ENCODE data around the gene RBM33. TPM values are rescaled to one million over a fixed set of nuclear protein-coding genes. Genes with fewer than 3 reads are reported as not detected.

The RBM33 gene
- total RNA-seq, 1 donor from 2014 or later: 67.2 TPM

GRCh38 chr7:155810770-155811559 lies 166.5 kb downstream of the RBM33 start:
- Mint-ChIP-seq H3K36me3 (no peaks in the 10 kb centered on the region), H3K4me1 (ENCODE audit: unreplicated experiment) (peaks cover 17% of the 10 kb centered on the region), H3K27me3 (peaks cover 80% of the 10 kb centered on the region), H3K27ac (no peak overlapping the region), H3K4me3 (peak overlapping the region; percentile 90), H3K9me3 (no peaks in the 10 kb centered on the region)
- DNase-seq (ENCODE audit: extremely low spot score, unreplicated experiment): no peak
- TF ChIP-seq CTCF (conservative IDR thresholded peaks at IDR 0.05): no peak

DNA sequence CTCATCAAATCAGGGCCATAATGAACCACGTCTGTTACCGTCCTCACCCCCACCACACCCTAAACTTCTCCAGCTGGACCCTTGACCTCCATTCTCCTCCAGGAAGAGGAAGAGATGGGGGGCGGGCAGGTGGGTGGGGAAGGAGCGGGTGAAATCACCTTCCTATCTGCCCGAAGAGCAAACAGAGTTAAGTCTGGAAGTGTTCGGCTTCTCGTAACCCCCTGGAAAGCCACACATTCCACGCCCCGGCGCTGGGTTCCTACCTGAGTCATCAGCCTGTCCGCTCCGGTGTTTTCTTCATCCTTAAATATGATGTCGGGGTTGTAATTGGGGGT lies 167.1 kb downstream of the RBM33 start:
- Mint-ChIP-seq H3K27ac (peak overlapping the region; percentile 64), H3K4me3 (peak overlapping the region; percentile 90), H3K27me3 (peaks cover 78% of the 10 kb centered on the region), H3K36me3 (no peaks in the 10 kb centered on the region), H3K9me3 (no peaks in the 10 kb centered on the region), H3K4me1 (ENCODE audit: unreplicated experiment) (peaks cover 17% of the 10 kb centered on the region)
- TF ChIP-seq CTCF (conservative IDR thresholded peaks at IDR 0.05): no peak
- DNase-seq (ENCODE audit: extremely low spot score, unreplicated experiment): no peak

- H3K27ac Mint-ChIP-seq: peak within 1 kb of the TSS; percentile 64
- H3K4me3 Mint-ChIP-seq: peak within 1 kb of the TSS; percentile 90
- H3K36me3 Mint-ChIP-seq: no peaks in the 10 kb centered on the region
- H3K27me3 Mint-ChIP-seq: peaks cover 78% of the 10 kb centered on the region
- no peak for DNase-seq (ENCODE audit: extremely low spot score, unreplicated experiment)
- no peak for TF ChIP-seq CTCF (conservative IDR thresholded peaks at IDR 0.05)
- peaks cover 17% of the 10 kb centered on the region for H3K4me1 Mint-ChIP-seq (ENCODE audit: unreplicated experiment)
- H3K9me3 Mint-ChIP-seq: no peaks in the 10 kb centered on the region
These were observed 167.7 kb downstream of the RBM33 start, which contains the start of gene SHH for GRCh38 chr7:155811895-155812761. Gene SHH, minus strand, starts transcription at chr7:155812463. Its CDS starts 341 bp downstream, at chr7:155812122.

GRCh38 chr7:155813125-155813524 lies 168.7 kb downstream of the RBM33 start:
- H3K9me3 Mint-ChIP-seq: no peaks in the 10 kb centered on the region
- DNase-seq (ENCODE audit: extremely low spot score, unreplicated experiment): no peak
- peaks cover 70% of the 10 kb centered on the region for H3K27me3 Mint-ChIP-seq
- H3K4me3 Mint-ChIP-seq: peak overlapping the region; percentile 90
- no peak for TF ChIP-seq CTCF (conservative IDR thresholded peaks at IDR 0.05)
- no peaks in the 10 kb centered on the region for H3K36me3 Mint-ChIP-seq
- H3K4me1 Mint-ChIP-seq (ENCODE audit: unreplicated experiment): peaks cover 17% of the 10 kb centered on the region
- H3K27ac Mint-ChIP-seq: no peak overlapping the region

DNA sequence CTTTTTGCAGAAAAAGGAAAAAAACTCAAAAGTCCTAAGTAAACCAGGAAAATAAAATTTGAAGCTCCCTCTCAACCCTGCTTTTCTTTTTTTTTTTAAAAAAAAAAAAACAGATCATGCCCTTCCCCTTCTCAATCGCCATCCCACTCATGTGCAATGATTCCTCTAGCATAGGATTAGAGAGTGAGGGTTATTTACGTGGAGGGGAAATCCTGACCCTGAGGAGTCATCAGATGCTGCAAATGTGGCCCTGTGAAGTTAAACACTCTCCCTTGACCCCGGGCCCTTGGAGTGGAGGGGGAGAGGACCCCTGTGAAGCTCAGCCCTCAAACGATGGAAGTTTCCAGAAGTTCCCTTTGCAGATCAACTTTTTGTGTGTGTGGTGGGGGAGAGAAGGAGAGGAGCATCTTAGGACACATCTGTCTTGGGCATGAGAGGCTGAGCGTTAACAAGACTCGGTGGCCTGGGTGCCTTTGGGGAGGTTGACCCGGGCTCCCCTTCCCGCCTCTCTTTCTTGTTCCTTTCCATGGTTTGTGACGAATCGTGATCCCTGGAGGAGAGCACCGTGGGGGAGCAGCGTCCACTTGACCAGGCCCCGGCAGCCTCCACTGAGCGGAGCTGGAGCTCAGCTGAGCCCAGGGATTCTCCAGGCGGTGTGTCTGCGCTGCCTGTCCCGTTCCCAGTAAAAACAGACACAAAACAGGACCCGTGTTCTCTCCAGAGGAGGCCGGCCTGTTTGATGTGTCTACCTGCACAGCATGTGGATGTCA lies 169.3 kb downstream of the RBM33 start:
- Mint-ChIP-seq H3K9me3 (no peaks in the 10 kb centered on the region), H3K4me3 (no peak overlapping the region)

More for the DNA sequence above, 169.3 kb downstream of the RBM33 start:
- no peak overlapping the region for H3K27ac Mint-ChIP-seq
- H3K4me1 Mint-ChIP-seq (ENCODE audit: unreplicated experiment): peaks cover 17% of the 10 kb centered on the region
- H3K27me3 Mint-ChIP-seq: peaks cover 72% of the 10 kb centered on the region
- DNase-seq (ENCODE audit: extremely low spot score, unreplicated experiment): no peak
- no peak for TF ChIP-seq CTCF (conservative IDR thresholded peaks at IDR 0.05)
- no peaks in the 10 kb centered on the region for H3K36me3 Mint-ChIP-seq

Data from type B pancreatic cell (in vitro differentiated cells).